Neural cell (in vitro differentiated cells): Measurements from ENCODE around the gene GRK3. TPM values are rescaled to one million over a fixed set of nuclear protein-coding genes. Genes with fewer than 3 reads are reported as not detected.

Source experiments
- H2AFZ ChIP-seq: fragments of 200-600, 300-800 bp; sonication (generic), shearing (Covaris generic); 2 replicates; pipeline ENCODE4 v1.6.0; 2014; ENCODE audit warnings: low read depth, mild to moderate bottlenecking, antibody characterized with exemption, low read length, moderate library complexity
- H3F3A ChIP-seq: fragments of 200-600 bp; shearing (Covaris generic); 2 replicates; pipeline ENCODE4 v1.6.1; 2016; ENCODE audit warnings: mild to moderate bottlenecking, moderate library complexity, mixed read lengths, antibody characterized with exemption, low read length; ENCODE audit not compliant: insufficient read depth, poor library complexity, severe bottlenecking
- H3K27ac ChIP-seq: fragments of 200-600, 300-800 bp; sonication (generic), shearing (Covaris generic); 2 replicates; pipeline ENCODE4 v1.5.1; 2014; ENCODE audit warnings: mild to moderate bottlenecking, low read length, moderate library complexity
- H3K27me3 ChIP-seq: fragments of 300-800, 200-600 bp; sonication (generic), shearing (Covaris generic); 2 replicates; pipeline ENCODE4 v1.6.0; 2014; ENCODE audit warnings: mild to moderate bottlenecking, low read depth, low read length, moderate library complexity; ENCODE audit not compliant: insufficient read depth
- H3K36me3 ChIP-seq: fragments of 300-800, 200-600 bp; sonication (generic), shearing (Covaris generic); 2 replicates; pipeline ENCODE4 v1.5.1; 2014; ENCODE audit warnings: mild to moderate bottlenecking, antibody characterized with exemption, low read length, moderate library complexity; ENCODE audit not compliant: insufficient read depth
- H3K4me2 ChIP-seq: fragments of 300-800, 200-600 bp; sonication (generic), shearing (Covaris generic); 2 replicates; pipeline ENCODE4 v1.6.0; 2014; ENCODE audit warnings: mild to moderate bottlenecking, low read length
- H3K4me3 ChIP-seq: fragments of 300-800, 200-600 bp; sonication (generic), shearing (Covaris generic); 2 replicates; pipeline ENCODE4 v1.5.1; 2014; ENCODE audit warnings: mild to moderate bottlenecking, low read length, moderate library complexity
- H3K79me2 ChIP-seq: fragments of 200-600 bp; shearing (Covaris generic); replicated peaks from 2 replicates; pipeline ENCODE4 v1.6.0; 2014; ENCODE audit warnings: mild to moderate bottlenecking, low read length, moderate library complexity; ENCODE audit not compliant: insufficient read depth
- H3K9ac ChIP-seq: fragments of 300-800, 200-600 bp; sonication (generic), shearing (Covaris generic); 2 replicates; pipeline ENCODE4 v1.6.1; 2016; ENCODE audit warnings: mild to moderate bottlenecking, low read length, mixed read lengths
- H3K9me2 ChIP-seq: fragments of 200-600 bp; shearing (Covaris generic); 2 replicates; pipeline ENCODE4 v1.6.1; 2016; ENCODE audit warnings: mild to moderate bottlenecking, low read length, mixed read lengths; ENCODE audit not compliant: insufficient read depth
- H3K9me3 ChIP-seq: fragments of 200-600, 300-800 bp; sonication (generic), shearing (Covaris generic); 2 replicates; pipeline ENCODE4 v1.6.1; 2016; ENCODE audit warnings: mild to moderate bottlenecking, mixed run types, low read length, moderate library complexity, mixed read lengths
- H4K20me1 ChIP-seq: fragments of 200-600 bp; shearing (Covaris generic); 2 replicates; pipeline ENCODE4 v1.6.1; 2016; ENCODE audit warnings: mild to moderate bottlenecking, mixed run types; ENCODE audit not compliant: insufficient read depth
- CTCF ChIP-seq: fragments of 450-650 bp; IDR thresholded peaks from 2 replicates; pipeline ENCODE4 v1.5.1; 2014; ENCODE audit warnings: antibody characterized with exemption, mild to moderate bottlenecking, moderate library complexity; ENCODE audit not compliant: poor library complexity, severe bottlenecking
- EP300 ChIP-seq: fragments of 450-650 bp; conservative IDR thresholded peaks from 2 replicates; pipeline ENCODE4 v1.6.1; 2014; ENCODE audit warnings: antibody characterized with exemption, mild to moderate bottlenecking, moderate library complexity; ENCODE audit not compliant: poor library complexity, severe bottlenecking
- EZH2 ChIP-seq: fragments of 200-600, 300-800 bp; shearing (Covaris generic), sonication (generic); IDR thresholded peaks from 2 replicates; pipeline ENCODE4 v1.6.1; 2014; ENCODE audit warnings: antibody characterized with exemption, low read length, borderline replicate concordance, mild to moderate bottlenecking; ENCODE audit not compliant: insufficient read depth, poor library complexity, severe bottlenecking
- MXI1 ChIP-seq: fragments of 450-650 bp; conservative IDR thresholded peaks from 2 replicates; pipeline ENCODE4 v1.6.1; 2014; ENCODE audit warnings: antibody characterized with exemption, mild to moderate bottlenecking; ENCODE audit not compliant: poor library complexity, severe bottlenecking
- POLR2AphosphoS5 ChIP-seq: IDR thresholded peaks from 2 replicates; pipeline ENCODE4 v1.6.1; 2012
- RAD21 ChIP-seq: fragments of 450-650 bp; conservative IDR thresholded peaks from 2 replicates; pipeline ENCODE4 v1.6.1; 2014; ENCODE audit warnings: antibody characterized with exemption, mild to moderate bottlenecking, moderate library complexity
- SMC3 ChIP-seq: fragments of 450-650 bp; conservative IDR thresholded peaks from 2 replicates; pipeline ENCODE4 v1.6.1; 2014; ENCODE audit warnings: antibody characterized with exemption, mild to moderate bottlenecking, moderate library complexity; ENCODE audit not compliant: poor library complexity
- TAF1 ChIP-seq: IDR thresholded peaks from 2 replicates; pipeline ENCODE4 v1.6.1; 2012; ENCODE audit warnings: low read depth
- polyA plus RNA-seq: library from polyadenylated mRNA; depleted of rRNA; stranded (reverse); fragments of >200 nt; gene quantifications from 2 replicates; pipeline ENCODE4 v1.2.3, GENCODE V29; 2014
- TF ChIP-seq, protein P1 (sequence below): IDR thresholded peaks from 2 replicates; pipeline ENCODE4 v1.6.1; 2012; ENCODE audit warnings: borderline replicate concordance

GRK3 gene
- polyA plus RNA-seq, 1 donor from 2014 or later: 9.8 TPM

DNA sequence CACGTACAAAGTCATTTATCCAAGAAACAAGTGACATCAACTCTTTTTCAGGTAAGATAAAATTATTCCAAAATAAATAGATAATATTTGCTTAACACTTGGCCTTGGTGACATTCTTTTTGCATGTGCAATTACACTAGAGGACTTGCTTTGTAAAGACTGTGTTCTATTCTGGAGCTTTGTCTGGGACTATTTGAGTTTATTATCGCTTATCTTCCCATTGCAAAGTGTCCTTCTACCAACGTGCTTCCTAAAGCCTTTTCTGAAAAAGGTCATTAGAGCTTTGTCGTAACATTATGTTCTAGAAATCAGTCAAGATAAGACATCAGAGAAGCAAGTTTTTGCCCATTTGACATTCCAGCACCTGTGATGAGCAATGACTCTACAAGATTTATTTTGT, 99.2 kb downstream of the GRK3 start:
- no peaks in the 10 kb centered on the region for H3K27me3 ChIP-seq
- no peak overlapping the region for H2AFZ ChIP-seq
- H3K9me2 ChIP-seq: no peaks in the 10 kb centered on the region
- H3K79me2 ChIP-seq: no peaks in the 10 kb centered on the region
- H3K9me3 ChIP-seq: no peaks in the 10 kb centered on the region
- no peak overlapping the region for H3K4me3 ChIP-seq
- TF ChIP-seq SMC3 (no peak), CTCF (no peak), MXI1 (no peak), RAD21 (no peak), TAF1 (no peak), POLR2AphosphoS5 (no peak), EP300 (no peak), EZH2 (no peak)
- TF ChIP-seq, protein P1, sequence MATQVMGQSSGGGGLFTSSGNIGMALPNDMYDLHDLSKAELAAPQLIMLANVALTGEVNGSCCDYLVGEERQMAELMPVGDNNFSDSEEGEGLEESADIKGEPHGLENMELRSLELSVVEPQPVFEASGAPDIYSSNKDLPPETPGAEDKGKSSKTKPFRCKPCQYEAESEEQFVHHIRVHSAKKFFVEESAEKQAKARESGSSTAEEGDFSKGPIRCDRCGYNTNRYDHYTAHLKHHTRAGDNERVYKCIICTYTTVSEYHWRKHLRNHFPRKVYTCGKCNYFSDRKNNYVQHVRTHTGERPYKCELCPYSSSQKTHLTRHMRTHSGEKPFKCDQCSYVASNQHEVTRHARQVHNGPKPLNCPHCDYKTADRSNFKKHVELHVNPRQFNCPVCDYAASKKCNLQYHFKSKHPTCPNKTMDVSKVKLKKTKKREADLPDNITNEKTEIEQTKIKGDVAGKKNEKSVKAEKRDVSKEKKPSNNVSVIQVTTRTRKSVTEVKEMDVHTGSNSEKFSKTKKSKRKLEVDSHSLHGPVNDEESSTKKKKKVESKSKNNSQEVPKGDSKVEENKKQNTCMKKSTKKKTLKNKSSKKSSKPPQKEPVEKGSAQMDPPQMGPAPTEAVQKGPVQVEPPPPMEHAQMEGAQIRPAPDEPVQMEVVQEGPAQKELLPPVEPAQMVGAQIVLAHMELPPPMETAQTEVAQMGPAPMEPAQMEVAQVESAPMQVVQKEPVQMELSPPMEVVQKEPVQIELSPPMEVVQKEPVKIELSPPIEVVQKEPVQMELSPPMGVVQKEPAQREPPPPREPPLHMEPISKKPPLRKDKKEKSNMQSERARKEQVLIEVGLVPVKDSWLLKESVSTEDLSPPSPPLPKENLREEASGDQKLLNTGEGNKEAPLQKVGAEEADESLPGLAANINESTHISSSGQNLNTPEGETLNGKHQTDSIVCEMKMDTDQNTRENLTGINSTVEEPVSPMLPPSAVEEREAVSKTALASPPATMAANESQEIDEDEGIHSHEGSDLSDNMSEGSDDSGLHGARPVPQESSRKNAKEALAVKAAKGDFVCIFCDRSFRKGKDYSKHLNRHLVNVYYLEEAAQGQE: no peak
- no peaks in the 10 kb centered on the region for H4K20me1 ChIP-seq
- no peaks in the 10 kb centered on the region for H3F3A ChIP-seq
- no peak overlapping the region for H3K9ac ChIP-seq
- no peak overlapping the region for H3K4me2 ChIP-seq
- H3K36me3 ChIP-seq: no peaks in the 10 kb centered on the region
- H3K27ac ChIP-seq: no peak overlapping the region

DNA sequence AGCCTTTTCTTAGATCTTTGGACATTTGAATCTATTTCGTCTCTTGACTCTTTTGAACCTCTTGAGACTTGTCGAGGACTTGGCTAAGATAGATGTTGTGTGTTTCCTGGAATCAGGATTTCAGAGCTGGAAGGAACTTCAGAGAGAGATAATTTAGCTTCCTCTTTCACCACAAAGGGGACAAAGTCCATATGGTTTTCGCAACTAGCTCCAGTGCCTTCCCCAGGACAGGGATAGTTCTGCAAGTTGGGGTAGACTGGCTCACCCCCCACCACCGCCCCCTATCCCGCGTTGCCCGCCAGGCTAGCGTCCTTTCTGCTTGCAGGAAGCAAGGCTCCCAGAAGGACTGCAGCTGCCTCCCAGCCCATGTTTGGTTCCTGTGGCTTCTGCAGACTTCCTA, 101.8 kb downstream of the GRK3 start:
- no peaks in the 10 kb centered on the region for H3K79me2 ChIP-seq
- no peaks in the 10 kb centered on the region for H3F3A ChIP-seq
- no peaks in the 10 kb centered on the region for H3K27me3 ChIP-seq
- no peak overlapping the region for H3K9ac ChIP-seq
- no peaks in the 10 kb centered on the region for H3K9me3 ChIP-seq
- no peak for TF ChIP-seq MXI1
- TF ChIP-seq EZH2: no peak
- no peak for TF ChIP-seq TAF1
- no peak for TF ChIP-seq CTCF
- TF ChIP-seq, protein P1: no peak
- TF ChIP-seq POLR2AphosphoS5: no peak
- TF ChIP-seq SMC3: no peak
- no peak for TF ChIP-seq EP300
- TF ChIP-seq RAD21: no peak
- H4K20me1 ChIP-seq: no peaks in the 10 kb centered on the region
- H3K27ac ChIP-seq: no peak overlapping the region
- no peaks in the 10 kb centered on the region for H3K36me3 ChIP-seq
- H3K4me2 ChIP-seq: no peak overlapping the region
- no peak overlapping the region for H3K4me3 ChIP-seq
- no peaks in the 10 kb centered on the region for H3K9me2 ChIP-seq
- no peak overlapping the region for H2AFZ ChIP-seq
